K562 (cell line): ENCODE measurements around the gene DCAF6. TPM values are rescaled to one million over a fixed set of nuclear protein-coding genes. Genes with fewer than 3 reads are reported as not detected.

Experiments used
- ATAC-seq: fragments of 200-7000 bp; cut with Tn5 transposase; 3 replicates; pipeline ENCODE4 v1.9.1; 2020; ENCODE audit warnings: moderate library complexity
- BruUV-seq: library from RNA; stranded (reverse); fragments of 400-500 nt; replicated peaks from 2 replicates; lab custom pipeline; 2021; lab: Mats Ljungman, UMichigan
- CTCF ChIA-PET: fragments of 300-600 bp; formaldehyde crosslinking; extraction: SDS; loops from one replicate; lab custom pipeline; 2021; ENCODE audit warnings: low intra/inter-chr PET ratio; lab: Yijun Ruan, JAX
- POLR2A ChIA-PET: fragments of 300-600, 350-650 bp; sonication (Branson Sonifier 250); formaldehyde crosslinking; extraction: SDS; loops from one replicate; lab custom pipeline; 2021; ENCODE audit warnings: antibody characterized with exemption, inconsistent platforms; lab: Yijun Ruan, JAX
- DNase-seq, 4 experiments: peaks; one replicate each; pipeline versions ENCODE4 v3.0.0 to v3.0.0-alpha.2; 2011 to 2018; ENCODE audit warnings: low spot score in 3 of 4, mixed read lengths in 3 of 4; ENCODE audit errors: extremely low read depth in 1 of 4
- FAIRE-seq: peaks from 2 replicates; lab custom pipeline; 2011; peaks lifted over from hg19 to GRCh38; lab: Jason Lieb, UNC
- H2AFZ ChIP-seq: 2 replicates; pipeline ENCODE4 v1.6.0; 2011; ENCODE audit warnings: low read depth, low read length, control low read depth, inconsistent platforms
- H3K27ac ChIP-seq: fragments of 200-600 bp; 3 replicates; pipeline ENCODE4 v1.8.0; 2011; ENCODE audit warnings: low read depth, mild to moderate bottlenecking, control low read depth, inconsistent platforms, low read length, moderate library complexity, mixed read lengths; ENCODE audit errors: extremely low read depth
- H3K27me3 ChIP-seq, 2 experiments: fragments of 300-600 bp in 1 of 2; 2 replicates in 1 of 2; 3 replicates in 1 of 2; pipeline versions ENCODE4 v1.6.0 to v1.8.0; 2011; ENCODE audit warnings: inconsistent platforms in 2 of 2, low read length in 2 of 2, mild to moderate bottlenecking in 1 of 2, mixed read lengths in 1 of 2, moderate library complexity in 1 of 2; ENCODE audit not compliant: control insufficient read depth in 2 of 2, insufficient read depth in 2 of 2
- H3K36me3 ChIP-seq: fragments of 300-600 bp; 3 replicates; pipeline ENCODE4 v1.8.0; 2011; ENCODE audit warnings: mild to moderate bottlenecking, low read length, inconsistent platforms; ENCODE audit not compliant: control insufficient read depth, insufficient read depth
- H3K4me1 ChIP-seq, 2 experiments: fragments of 200-600 bp in 1 of 2; replicated peaks in 1 of 2; 2 replicates in 1 of 2; 3 replicates in 1 of 2; pipeline versions ENCODE4 v1.5.1 to v1.8.0; 2011; ENCODE audit warnings: inconsistent platforms in 2 of 2, low read length in 2 of 2, mild to moderate bottlenecking in 1 of 2, mixed read lengths in 1 of 2, moderate library complexity in 1 of 2; ENCODE audit not compliant: control insufficient read depth in 2 of 2, insufficient read depth in 2 of 2
- H3K4me2 ChIP-seq: 2 replicates; pipeline ENCODE4 v1.6.1; 2011; ENCODE audit warnings: low read length, control low read depth, inconsistent platforms, mixed read lengths; ENCODE audit not compliant: insufficient read depth
- H3K4me3 ChIP-seq: fragments of 200-600 bp; sonication (generic), shearing (Covaris generic); 2 replicates; pipeline ENCODE4 v1.5.1; 2016; ENCODE audit warnings: control low read depth, inconsistent platforms
- H3K79me2 ChIP-seq: fragments of 200-600 bp; 3 replicates; pipeline ENCODE4 v1.8.0; 2011; ENCODE audit warnings: low read length, inconsistent platforms; ENCODE audit not compliant: control insufficient read depth, insufficient read depth
- H3K9ac ChIP-seq, 2 experiments: 2 replicates each; pipeline versions ENCODE4 v1.6.0 to v1.6.1; 2011; ENCODE audit warnings: low read depth in 2 of 2, low read length in 2 of 2, control low read depth in 1 of 2, inconsistent platforms in 1 of 2, mild to moderate bottlenecking in 1 of 2, mixed read lengths in 1 of 2; ENCODE audit not compliant: insufficient read depth in 1 of 2
- H3K9me1 ChIP-seq: one replicate; pipeline ENCODE4 v1.6.0; 2011; ENCODE audit warnings: inconsistent platforms, mild to moderate bottlenecking, low read length, moderate library complexity; ENCODE audit not compliant: control insufficient read depth, insufficient read depth
- H3K9me3 ChIP-seq: replicated peaks from 2 replicates; pipeline ENCODE4 v1.5.1; 2011; ENCODE audit warnings: low read depth, low read length, inconsistent platforms; ENCODE audit not compliant: control insufficient read depth, insufficient read depth
- H4K20me1 ChIP-seq: replicated peaks from 2 replicates; pipeline ENCODE4 v1.6.1; 2011; ENCODE audit warnings: low read length, inconsistent platforms, mixed read lengths; ENCODE audit not compliant: control insufficient read depth, insufficient read depth
- CHD1 ChIP-seq: fragments of 200-600 bp; sonication (generic); IDR thresholded peaks from one replicate; pipeline ENCODE4 v1.6.1; 2012; ENCODE audit warnings: mild to moderate bottlenecking, moderate library complexity, low read length, inconsistent platforms
- HDAC3 ChIP-seq: fragments of 450-650 bp; IDR thresholded peaks from 2 replicates; pipeline ENCODE4 v1.6.1; 2018; ENCODE audit warnings: borderline replicate concordance, mild to moderate bottlenecking, moderate library complexity; ENCODE audit not compliant: partially characterized antibody
- HEY1 ChIP-seq: fragments of 250-450 bp; sonication (Bioruptor Pico); IDR thresholded peaks from 2 replicates; pipeline ENCODE4 v1.5.0; 2020; ENCODE audit warnings: mild to moderate bottlenecking, moderate library complexity, borderline replicate concordance
- JUNB ChIP-seq: fragments of 450-650 bp; formaldehyde crosslinking; conservative IDR thresholded peaks from 2 replicates; pipeline ENCODE4 v1.4.0; 2020; ENCODE audit warnings: mild to moderate bottlenecking
- NCOR1 ChIP-seq: fragments of 450-650 bp; IDR thresholded peaks from 2 replicates; pipeline ENCODE4 v1.6.1; 2016; ENCODE audit warnings: mild to moderate bottlenecking, moderate library complexity
- PML ChIP-seq: IDR thresholded peaks from 2 replicates; pipeline ENCODE4 v1.6.1; 2012; ENCODE audit warnings: low read length, inconsistent platforms
- TBP ChIP-seq: optimal IDR thresholded peaks from 2 replicates; pipeline ENCODE3; 2011; ENCODE audit warnings: low read depth, low read length, improper control_type of control experiment
- TSC22D4 ChIP-seq: fragments of 450-650 bp; IDR thresholded peaks from 2 replicates; pipeline ENCODE4 v1.6.1; 2016; ENCODE audit warnings: missing genetic modification characterization, missing biosample characterization, control low read depth
- YY1 ChIP-seq, 3 experiments: IDR thresholded peaks; 2 replicates each; pipeline ENCODE4 v1.6.1; 2011; ENCODE audit warnings: low read length in 2 of 3, mild to moderate bottlenecking in 2 of 3, moderate library complexity in 2 of 3, borderline replicate concordance in 1 of 3, control low read depth in 1 of 3, low read depth in 1 of 3; ENCODE audit not compliant: insufficient read depth in 3 of 3, insufficient replicate concordance in 2 of 3, control insufficient read depth in 1 of 3, insufficient read length in 1 of 3; ENCODE audit errors: extremely low read depth in 1 of 3
- WGBS: fragments of 100-300 bp; shearing (Covaris generic); methylation state at CpG from one replicate; pipeline ENCODE4 v1.1.6; 2016; ENCODE audit warnings: low coverage, mixed read lengths; ENCODE audit not compliant: insufficient coverage; ENCODE audit errors: missing lambda C conversion rate; 5-methylcytosine and 5-hydroxymethylcytosine counted together
- in situ Hi-C: fragments of 300-500 bp; cut with MboI; formaldehyde crosslinking; loops from 4 replicates; pipeline ENCODE4 v1.15.0; 2018; ENCODE audit warnings: inconsistent platforms, mixed read lengths
- intact Hi-C: fragments of 100-400 bp; cut with micrococcal nuclease; formaldehyde crosslinking; loops from 2 replicates; pipeline ENCODE4 v1.14.2; 2022
- polyA plus RNA-seq, 8 experiments: library from polyadenylated mRNA; depleted of rRNA in 4 of 8; stranded (reverse) in 5 of 8; unstranded in 3 of 8; fragments of >200 nt; fragmentation: Nextera tagmentation in 2 of 8; fragmentation: Illumina TruSeq in 1 of 8; extraction: Ambion mirVana in 2 of 8; extraction: Trizol in 1 of 8; gene quantifications; 2 replicates each; pipeline versions ENCODE4 v1.2.1 to v1.2.3, GENCODE V29; 2011 to 2014; ENCODE audit warnings: inconsistent platforms in 1 of 8, missing spikeins in 1 of 8
- total RNA-seq, 7 experiments: library from RNA; depleted of rRNA in 6 of 7; stranded (reverse); fragments of >200 nt in 6 of 7; fragmentation: Illumina TruSeq in 2 of 7; extraction: Trizol in 2 of 7; gene quantifications; 2 replicates each; pipeline versions ENCODE4 v1.2.1 to v1.2.3, GENCODE V29; 2011 to 2021; ENCODE audit warnings: low replicate concordance in 1 of 7

The DCAF6 gene
- total and polyA plus RNA-seq, 9 of the 15 experiments (the other 6 are each of a cell fraction or from before 2014, with no cell fraction given): 19.1 to 102 (median 46.3) TPM

- Histone ChIP-seq H2AFZ (no peak overlapping the region), H3K4me2 (no peak overlapping the region), H3K27me3 (no peaks in the 10 kb centered on the region), H3K27ac (no peak overlapping the region), H3K4me3 (no peak overlapping the region), H3K4me1 (no peaks in the 10 kb centered on the region), H3K9ac (no peak overlapping the region), H3K9me3 (no peaks in the 10 kb centered on the region), H3K36me3 (peaks cover 71% of the 10 kb centered on the region), H3K9me1 (no peaks in the 10 kb centered on the region), H4K20me1 (no peaks in the 10 kb centered on the region), H3K79me2 (no peaks in the 10 kb centered on the region)
- ChIA-PET CTCF (no interaction called here), POLR2A (interaction anchor here (0.5 to 0.7 kb wide), 2 partner anchors 248 to 326 kb away, joined by 3 read pairs; no protein-coding TSS in a partner anchor)
- TF ChIP-seq CHD1 (no peak), PML (no peak), HEY1 (CRISPR knock-in tag) (no peak), NCOR1 (no peak), TBP (no peak), TSC22D4 (tag) (no peak), HDAC3 (no peak), YY1 (IDR thresholded peaks at IDR 0.05; ENCODE audit: borderline replicate concordance in 1 of 3, control insufficient read depth in 1 of 3, extremely low read depth in 1 of 3, insufficient read depth in 3 of 3, insufficient read length in 1 of 3, insufficient replicate concordance in 2 of 3, low read depth in 1 of 3, low read length in 2 of 3) (no peak), JUNB (CRISPR knock-in tag) (no peak)
- intact Hi-C loops: no loop called here
- no peak for FAIRE-seq
- in situ Hi-C loops: no loop called here
- BruUV-seq: no TSS peak
- WGBS: 81% methylated on average over 1 of the region's 1 CpG
- ATAC-seq: no peak
- no peak for DNase-seq
Measured at GRCh38 chr1:168050880-168051279, 114.4 kb downstream of the DCAF6 start.
